SK-N-SH (cell line): ENCODE measurements around the gene PTGFRN. TPM values are rescaled to one million over a fixed set of nuclear protein-coding genes. Genes with fewer than 3 reads are reported as not detected.

Source experiments
- CTCF ChIA-PET: fragments of 300-600, 350-600 bp; formaldehyde crosslinking; extraction: SDS; loops from one replicate; lab custom pipeline; 2021; lab: Yijun Ruan, JAX
- POLR2A ChIA-PET: fragments of 350-600 bp; sonication (Branson Sonifier 250); formaldehyde crosslinking; extraction: SDS; loops from one replicate; lab custom pipeline; 2020; ENCODE audit warnings: antibody characterized with exemption, inconsistent platforms; lab: Yijun Ruan, JAX
- DNase-seq: peaks from one replicate; pipeline ENCODE4 v3.0.0; 2012
- H2AFZ ChIP-seq: fragments of 200-600 bp; sonication (generic); 2 replicates; pipeline ENCODE4 v1.8.1; 2016; ENCODE audit warnings: antibody characterized with exemption, mild to moderate bottlenecking, low read depth
- H3F3A ChIP-seq: fragments of 200-600 bp; sonication (generic); replicated peaks from 2 replicates; pipeline ENCODE3; 2016; ENCODE audit warnings: antibody characterized with exemption, mild to moderate bottlenecking; ENCODE audit not compliant: insufficient read depth
- H3K27ac ChIP-seq, 2 experiments: fragments of 200-500 bp in 1 of 2; fragments of 200-600 bp in 1 of 2; sonication (Bioruptor generic) in 1 of 2; sonication (generic), shearing (Covaris generic) in 1 of 2; 2 replicates each; pipeline versions ENCODE4 v1.5.1 to v1.6.1; 2014 to 2016; ENCODE audit warnings: low read depth in 2 of 2, inconsistent platforms in 1 of 2, low read length in 1 of 2, mild to moderate bottlenecking in 1 of 2, mixed read lengths in 1 of 2
- H3K27me3 ChIP-seq: fragments of 200-600 bp; sonication (generic), shearing (Covaris generic); 2 replicates; pipeline ENCODE4 v1.6.1; 2016; ENCODE audit warnings: mixed run types; ENCODE audit not compliant: insufficient read depth
- H3K36me3 ChIP-seq, 2 experiments: fragments of 200-500 bp in 1 of 2; fragments of 200-600 bp in 1 of 2; sonication (Bioruptor generic) in 1 of 2; sonication (generic) in 1 of 2; replicated peaks in 1 of 2; 2 replicates each; pipeline versions ENCODE3 to v1.5.1; 2014 to 2016; ENCODE audit warnings: low read length in 1 of 2, mild to moderate bottlenecking in 1 of 2; ENCODE audit not compliant: insufficient read depth in 2 of 2, control insufficient read depth in 1 of 2
- H3K4me1 ChIP-seq, 2 experiments: fragments of 200-500 bp in 1 of 2; fragments of 200-600 bp in 1 of 2; sonication (Bioruptor generic) in 1 of 2; sonication (generic), shearing (Covaris generic) in 1 of 2; 2 replicates each; pipeline versions ENCODE4 v1.5.1 to v1.6.1; 2014 to 2016; ENCODE audit warnings: low read depth in 1 of 2, low read length in 1 of 2, mixed run types in 1 of 2; ENCODE audit not compliant: insufficient read depth in 2 of 2, control insufficient read depth in 1 of 2
- H3K4me2 ChIP-seq: fragments of 200-600 bp; sonication (generic), shearing (Covaris generic); 2 replicates; pipeline ENCODE4 v1.6.1; 2017; ENCODE audit warnings: mixed run types
- H3K4me3 ChIP-seq, 2 experiments: fragments of 200-500 bp in 1 of 2; fragments of 200-600 bp in 1 of 2; sonication (Bioruptor generic) in 1 of 2; sonication (generic), shearing (Covaris generic) in 1 of 2; 2 replicates each; pipeline versions ENCODE4 v1.5.1 to v1.8.1; 2014 to 2016; ENCODE audit warnings: low read depth in 2 of 2, inconsistent platforms in 1 of 2, low read length in 1 of 2, mild to moderate bottlenecking in 1 of 2, mixed read lengths in 1 of 2, moderate library complexity in 1 of 2
- H3K79me2 ChIP-seq: fragments of 200-600 bp; sonication (generic); 2 replicates; pipeline ENCODE4 v1.8.1; 2017; ENCODE audit warnings: mild to moderate bottlenecking; ENCODE audit not compliant: insufficient read depth
- H3K9ac ChIP-seq: fragments of 200-600 bp; sonication (generic); 2 replicates; pipeline ENCODE4 v1.6.1; 2017; ENCODE audit warnings: mixed run types
- H3K9me2 ChIP-seq: fragments of 200-600 bp; sonication (generic); 2 replicates; pipeline ENCODE4 v1.6.1; 2017; ENCODE audit warnings: mixed run types
- H3K9me3 ChIP-seq: fragments of 200-600 bp; sonication (generic); 2 replicates; pipeline ENCODE4 v1.6.1; 2017; ENCODE audit warnings: mixed run types, mild to moderate bottlenecking, moderate library complexity
- H4K20me1 ChIP-seq: fragments of 200-600 bp; sonication (generic); 2 replicates; pipeline ENCODE4 v1.6.1; 2017; ENCODE audit warnings: mild to moderate bottlenecking, mixed run types; ENCODE audit not compliant: insufficient read depth
- EP300 ChIP-seq, 2 experiments: IDR thresholded peaks; 2 replicates each; pipeline versions ENCODE4 v1.4.0 to v1.6.1; 2012; ENCODE audit warnings: borderline replicate concordance in 1 of 2, low read depth in 1 of 2, low read length in 1 of 2
- FOSL2 ChIP-seq: IDR thresholded peaks from 2 replicates; pipeline ENCODE4 v1.4.0; 2012; ENCODE audit warnings: low read depth, mild to moderate bottlenecking, moderate library complexity, borderline replicate concordance
- FOXJ3 ChIP-seq: sonication (generic); formaldehyde crosslinking; IDR thresholded peaks from 2 replicates; pipeline ENCODE4 v1.5.1; 2020; ENCODE audit warnings: mild to moderate bottlenecking, missing genetic modification reagents
- GATA2 ChIP-seq: sonication (generic); formaldehyde crosslinking; IDR thresholded peaks from 2 replicates; pipeline ENCODE4 v1.5.0; 2020; ENCODE audit warnings: mild to moderate bottlenecking, missing genetic modification reagents
- JUND ChIP-seq: IDR thresholded peaks from 2 replicates; pipeline ENCODE4 v1.4.0; 2012
- MEF2A ChIP-seq: IDR thresholded peaks from 2 replicates; pipeline ENCODE4 v1.4.0; 2012; ENCODE audit warnings: low read depth, borderline replicate concordance
- MXI1 ChIP-seq: IDR thresholded peaks from 2 replicates; pipeline ENCODE4 v1.6.1; 2012; ENCODE audit warnings: mild to moderate bottlenecking, low read depth, low read length, improper control_type of control experiment
- NRF1 ChIP-seq: IDR thresholded peaks from 2 replicates; pipeline ENCODE4 v1.6.1; 2012; ENCODE audit warnings: low read depth, mild to moderate bottlenecking, low read length
- PBX3 ChIP-seq: IDR thresholded peaks from 2 replicates; pipeline ENCODE4; 2012
- POLR2AphosphoS5 ChIP-seq: IDR thresholded peaks from 2 replicates; pipeline ENCODE4 v1.6.1; 2012; ENCODE audit warnings: low read depth, low read length
- RFX5 ChIP-seq: IDR thresholded peaks from 2 replicates; pipeline ENCODE4 v1.6.1; 2012; ENCODE audit warnings: mild to moderate bottlenecking, improper control_type of control experiment, low read length
- RXRA ChIP-seq: IDR thresholded peaks from 2 replicates; pipeline ENCODE4 v1.4.0; 2012; ENCODE audit warnings: low read depth, mild to moderate bottlenecking, borderline replicate concordance
- SIN3A ChIP-seq: IDR thresholded peaks from 2 replicates; pipeline ENCODE4 v1.6.1; 2012; ENCODE audit warnings: low read depth, mild to moderate bottlenecking, low read length, moderate library complexity, borderline replicate concordance
- SMC3 ChIP-seq: IDR thresholded peaks from 2 replicates; pipeline ENCODE4 v1.6.1; 2012; ENCODE audit warnings: low read depth, low read length, improper control_type of control experiment
- TAF1 ChIP-seq: IDR thresholded peaks from 2 replicates; pipeline ENCODE4 v1.6.1; 2012; ENCODE audit warnings: low read depth, mild to moderate bottlenecking, low read length, moderate library complexity, borderline replicate concordance
- TEAD4 ChIP-seq: IDR thresholded peaks from 2 replicates; pipeline ENCODE4 v1.4.0; 2012; ENCODE audit warnings: mild to moderate bottlenecking, borderline replicate concordance; ENCODE audit not compliant: insufficient read depth
- USF1 ChIP-seq: IDR thresholded peaks from 2 replicates; pipeline ENCODE4 v1.4.0; 2012; ENCODE audit warnings: low read depth, borderline replicate concordance
- WGBS: methylation state at CpG from one replicate; pipeline ENCODE4 v1.1.6; 2017; ENCODE audit warnings: low lambda C conversion rate; 5-methylcytosine and 5-hydroxymethylcytosine counted together
- polyA plus RNA-seq, 3 experiments: library from polyadenylated mRNA; depleted of rRNA; stranded (reverse); fragments of >200 nt; gene quantifications; 2 replicates each; pipeline ENCODE4 v1.2.3, GENCODE V29; 2012
- TF ChIP-seq, protein P1 (sequence below): IDR thresholded peaks from 2 replicates; pipeline ENCODE4 v1.4.0; 2012; ENCODE audit warnings: low read depth
- TF ChIP-seq, protein P2 (sequence below): IDR thresholded peaks from 2 replicates; pipeline ENCODE4 v1.4.0; 2012; ENCODE audit warnings: low read depth, borderline replicate concordance

The PTGFRN gene
- polyA plus RNA-seq, 1 of the 3 experiments (the other 2 are of a cell fraction): 22.4 TPM

- Histone ChIP-seq H3K27ac (no peak overlapping the region), H3K4me1 (peaks cover 0 to 32% of the 10 kb centered on the region in 2 experiments; a peak in 1 of 4 replicates), H3K9me2 (no peaks in the 10 kb centered on the region), H3K27me3 (no peaks in the 10 kb centered on the region), H4K20me1 (no peaks in the 10 kb centered on the region), H3K9me3 (no peaks in the 10 kb centered on the region), H3F3A (no peaks in the 10 kb centered on the region), H3K9ac (no peak overlapping the region), H3K4me3 (no peak overlapping the region), H3K79me2 (no peaks in the 10 kb centered on the region; the same call in 1 of the 2 replicates), H3K36me3 (no peaks in the 10 kb centered on the region), H2AFZ (no peak overlapping the region), H3K4me2 (no peak overlapping the region)
- POLR2A ChIA-PET: no interaction called here
- CTCF ChIA-PET: no interaction called here
- DNase-seq: no peak
- WGBS: 81% methylated on average over 8 of the region's 8 CpGs
- TF ChIP-seq MXI1: no peak
- TF ChIP-seq FOXJ3 (CRISPR knock-in tag): no peak
- no peak for TF ChIP-seq USF1
- no peak for TF ChIP-seq TEAD4
- no peak for TF ChIP-seq JUND
- TF ChIP-seq FOSL2: no peak
- TF ChIP-seq, protein P1, sequence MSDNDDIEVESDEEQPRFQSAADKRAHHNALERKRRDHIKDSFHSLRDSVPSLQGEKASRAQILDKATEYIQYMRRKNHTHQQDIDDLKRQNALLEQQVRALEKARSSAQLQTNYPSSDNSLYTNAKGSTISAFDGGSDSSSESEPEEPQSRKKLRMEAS: no peak
- TF ChIP-seq SMC3: no peak
- no peak for TF ChIP-seq RXRA
- TF ChIP-seq SIN3A: no peak
- TF ChIP-seq, protein P2, sequence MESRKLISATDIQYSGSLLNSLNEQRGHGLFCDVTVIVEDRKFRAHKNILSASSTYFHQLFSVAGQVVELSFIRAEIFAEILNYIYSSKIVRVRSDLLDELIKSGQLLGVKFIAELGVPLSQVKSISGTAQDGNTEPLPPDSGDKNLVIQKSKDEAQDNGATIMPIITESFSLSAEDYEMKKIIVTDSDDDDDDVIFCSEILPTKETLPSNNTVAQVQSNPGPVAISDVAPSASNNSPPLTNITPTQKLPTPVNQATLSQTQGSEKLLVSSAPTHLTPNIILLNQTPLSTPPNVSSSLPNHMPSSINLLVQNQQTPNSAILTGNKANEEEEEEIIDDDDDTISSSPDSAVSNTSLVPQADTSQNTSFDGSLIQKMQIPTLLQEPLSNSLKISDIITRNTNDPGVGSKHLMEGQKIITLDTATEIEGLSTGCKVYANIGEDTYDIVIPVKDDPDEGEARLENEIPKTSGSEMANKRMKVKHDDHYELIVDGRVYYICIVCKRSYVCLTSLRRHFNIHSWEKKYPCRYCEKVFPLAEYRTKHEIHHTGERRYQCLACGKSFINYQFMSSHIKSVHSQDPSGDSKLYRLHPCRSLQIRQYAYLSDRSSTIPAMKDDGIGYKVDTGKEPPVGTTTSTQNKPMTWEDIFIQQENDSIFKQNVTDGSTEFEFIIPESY: no peak
- no peak for TF ChIP-seq POLR2AphosphoS5
- TF ChIP-seq MEF2A: no peak
- TF ChIP-seq TAF1: no peak
- no peak for TF ChIP-seq PBX3
- TF ChIP-seq RFX5: no peak
- TF ChIP-seq EP300 (IDR thresholded peaks at IDR 0.05; ENCODE audit: borderline replicate concordance in 1 of 2, low read depth in 1 of 2, low read length in 1 of 2): no peak
- TF ChIP-seq NRF1: no peak
- no peak for TF ChIP-seq GATA2
These were observed 13.7 kb downstream of the PTGFRN start for GRCh38 chr1:116923421-116923820.
